ENCODE measurements around the gene IFI27L1.
A peak's percentile ranks its signal among the peaks of the same experiment; 100 is the strongest.

The IFI27L1 gene

DNA sequence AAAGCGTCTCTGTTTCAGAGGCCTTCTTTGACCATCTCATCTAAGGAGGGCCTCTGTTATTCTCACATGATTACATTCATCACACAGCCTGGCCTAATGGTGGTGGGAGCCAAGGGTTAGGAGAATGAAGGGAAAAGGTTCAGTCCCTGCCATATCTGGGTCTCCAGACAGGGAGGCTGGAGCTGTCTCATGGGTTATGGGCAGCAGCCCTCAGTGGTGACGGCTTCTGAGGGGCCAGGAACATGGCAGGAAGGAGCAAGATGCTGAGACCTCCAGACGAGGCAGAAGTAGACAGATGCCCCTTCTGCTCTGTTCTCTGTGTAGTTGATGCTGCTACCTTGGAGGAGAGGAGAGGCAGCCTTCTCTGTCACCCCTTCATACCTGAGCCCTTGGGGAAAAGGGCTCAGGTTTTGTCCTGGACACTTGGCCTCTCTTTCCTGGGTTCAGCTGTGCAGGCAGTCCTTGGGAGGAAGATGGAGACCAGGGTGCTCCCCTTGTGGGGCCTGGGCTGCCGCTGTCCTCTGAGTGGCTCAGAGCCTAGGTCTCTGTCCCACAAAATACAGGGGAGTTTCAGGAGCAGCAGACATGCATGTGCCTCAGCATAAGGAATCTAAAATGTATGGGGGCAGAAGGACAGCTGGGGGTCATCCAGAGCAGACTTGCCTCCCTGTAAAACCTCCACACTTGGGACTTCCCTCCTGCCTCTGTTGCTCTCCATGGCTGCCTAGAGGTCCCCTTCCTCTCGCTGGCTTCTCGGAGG, 44.7 kb downstream of the IFI27L1 start:
- peaks cover 26% of the 10 kb centered on the region for H3K4me1 Mint-ChIP-seq
- DNase-seq (no peak), ATAC-seq (no peak)
- peaks cover 3% of the 10 kb centered on the region for H3K27me3 Mint-ChIP-seq
- no peak overlapping the region for H3K27ac Mint-ChIP-seq
- H3K4me3 Mint-ChIP-seq, result no peak overlapping the region
- H3K9me3 Mint-ChIP-seq, result peaks cover 3% of the 10 kb centered on the region in 2 donors

- Mint-ChIP-seq H3K27me3 (no peaks in the 10 kb centered on the region), H3K27ac (peak overlapping the region in 1 of 2 donors; percentile 1), H3K4me1 (peaks cover 26% of the 10 kb centered on the region), H3K9me3 (no peaks in the 10 kb centered on the region), H3K4me3 (no peak overlapping the region)
- no peak for DNase-seq
- no peak for ATAC-seq
Measured at GRCh38 chr14:94126419-94126677, 45.2 kb downstream of the IFI27L1 start.

DNA sequence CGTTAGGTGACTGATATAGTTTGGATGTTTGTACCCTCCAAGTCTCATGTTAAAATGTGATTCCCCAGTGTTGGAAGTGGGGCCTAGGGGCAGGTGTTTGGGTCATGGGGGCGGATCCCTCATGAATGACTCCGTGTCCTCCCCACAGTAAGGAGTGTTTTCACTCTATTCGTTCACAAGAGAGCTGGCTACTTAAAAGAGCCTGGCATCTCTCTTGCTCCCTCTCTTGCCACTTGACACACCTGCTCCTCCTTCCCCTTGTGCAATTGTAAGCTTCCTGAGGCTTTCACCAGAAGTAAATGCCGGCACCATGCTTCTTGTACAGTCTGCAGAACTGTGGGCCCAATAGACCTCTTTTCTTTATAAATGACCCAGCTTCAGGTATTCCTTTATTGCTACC, 45.7 kb downstream of the IFI27L1 start:
- ATAC-seq, result no peak
- Mint-ChIP-seq H3K9me3 (no peaks in the 10 kb centered on the region), H3K4me1 (peaks cover 26% of the 10 kb centered on the region), H3K27ac (no peak overlapping the region), H3K4me3 (no peak overlapping the region), H3K27me3 (no peaks in the 10 kb centered on the region)
- no peak for DNase-seq

DNA sequence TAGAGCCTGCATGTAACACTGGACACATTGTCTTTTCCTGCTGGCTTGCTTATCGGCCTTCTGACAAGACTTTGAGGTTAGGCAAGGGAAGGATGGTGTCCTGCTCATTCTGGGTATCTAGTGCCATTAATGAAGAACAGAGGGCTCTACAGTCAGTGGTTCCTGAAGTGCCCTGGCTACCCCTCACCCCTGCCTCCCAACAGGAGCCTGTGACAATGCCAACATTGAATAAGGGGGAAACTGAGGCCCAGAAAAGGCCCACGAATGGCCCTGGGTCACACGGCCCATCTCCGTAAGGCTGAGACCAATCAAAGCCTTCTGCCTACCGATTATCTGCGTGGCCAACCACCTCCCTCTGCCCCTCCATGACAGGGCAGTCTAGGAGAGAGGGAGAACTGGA, 46.2 kb downstream of the IFI27L1 start:
- Mint-ChIP-seq H3K4me3 (no peak overlapping the region), H3K9me3 (no peaks in the 10 kb centered on the region), H3K27ac (peak overlapping the region in 1 of 2 donors; percentile 48), H3K4me1 (peaks cover 26% of the 10 kb centered on the region), H3K27me3 (no peaks in the 10 kb centered on the region)
- no peak for DNase-seq
- ATAC-seq, result no peak

DNA sequence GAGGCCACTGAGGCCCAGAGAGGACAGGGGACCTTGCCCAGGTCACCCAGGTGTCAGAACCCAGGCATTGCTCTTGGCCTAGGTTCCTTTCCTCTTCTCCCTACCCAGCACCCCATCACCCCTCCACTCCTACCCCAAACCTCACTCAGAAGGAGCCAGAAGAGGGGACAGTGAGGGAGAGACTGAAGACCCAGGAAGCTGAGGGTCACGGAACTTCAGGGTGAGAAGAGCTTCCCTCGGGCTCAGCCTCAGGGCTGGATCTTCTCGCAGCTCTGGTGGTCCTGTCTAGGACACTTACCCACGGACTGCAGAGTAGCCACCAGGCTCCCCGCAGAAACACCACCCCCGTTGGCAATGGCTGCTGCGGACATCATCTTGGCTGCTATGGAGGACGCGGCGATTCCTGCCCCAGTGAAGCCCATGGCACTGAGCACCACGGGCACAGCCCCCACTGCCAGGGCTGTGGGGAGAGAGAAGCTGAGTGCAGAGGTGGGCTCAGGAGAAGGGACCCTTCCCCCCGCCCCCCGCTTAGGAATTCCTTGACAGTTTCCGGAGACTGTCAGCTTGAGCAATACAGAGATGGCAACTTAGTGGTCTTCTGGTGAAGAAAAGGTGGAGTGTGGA, 47.2 kb downstream of the IFI27L1 start:
- no peaks in the 10 kb centered on the region for H3K27me3 Mint-ChIP-seq
- ATAC-seq (no peak), DNase-seq (no peak)
- H3K4me1 Mint-ChIP-seq, result peaks cover 26% of the 10 kb centered on the region
- H3K27ac Mint-ChIP-seq, result peak overlapping the region; percentile 94 to 96
- no peaks in the 10 kb centered on the region for H3K9me3 Mint-ChIP-seq
- H3K4me3 Mint-ChIP-seq, result peak overlapping the region; percentile 97 to 99

DNA sequence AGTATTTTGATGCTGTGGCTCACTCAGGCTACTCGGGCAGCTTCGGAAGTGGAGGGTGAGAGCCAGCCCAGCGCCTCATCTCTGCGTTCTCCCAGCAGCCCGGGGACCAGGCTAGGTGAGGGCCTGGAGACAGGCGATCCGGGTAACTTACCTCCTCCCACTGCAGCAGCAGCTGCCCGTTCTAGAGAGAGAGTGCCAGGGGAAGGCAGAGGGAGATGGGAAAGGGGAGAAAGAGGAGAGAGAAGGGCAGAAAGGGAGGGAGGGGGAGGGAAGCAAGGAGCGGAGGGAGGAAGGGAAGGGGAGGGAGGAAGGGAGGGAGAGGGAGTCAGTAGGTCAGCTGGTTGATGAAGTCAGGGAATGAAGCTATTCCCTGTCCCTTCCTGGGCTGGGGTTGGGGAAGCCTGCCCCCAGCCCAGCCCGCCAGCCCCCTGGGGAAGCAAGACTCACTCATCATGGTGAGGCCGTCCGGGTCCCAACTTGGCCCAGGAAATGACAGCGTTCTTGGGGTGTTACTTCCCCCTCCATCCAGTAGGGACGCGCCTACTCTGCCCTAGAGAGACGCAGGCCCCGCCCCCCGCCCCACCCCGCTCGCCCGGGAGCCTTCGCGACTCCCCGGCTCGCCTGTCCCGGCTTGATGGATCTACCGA, 48.1 kb downstream of the IFI27L1 start, which contains the start of gene IFI27L2:
Gene IFI27L2 (minus strand): TSS at position 494 of the 647 bp plus-strand sequence. CDS start 40 bp downstream, at position 454.
- peak; percentile 62 to 67 for DNase-seq
- Mint-ChIP-seq H3K9me3 (no peaks in the 10 kb centered on the region), H3K27me3 (no peaks in the 10 kb centered on the region), H3K27ac (peak within 1 kb of the TSS; percentile 94 to 96), H3K4me1 (peaks cover 26% of the 10 kb centered on the region), H3K4me3 (peak within 1 kb of the TSS; percentile 97 to 99)
- peak; percentile 95 for ATAC-seq

GRCh38 chr14:94129758-94130414, 48.8 kb downstream of the IFI27L1 start:
- Mint-ChIP-seq H3K27ac (peak overlapping the region; percentile 49 to 88), H3K27me3 (no peaks in the 10 kb centered on the region), H3K4me1 (peaks cover 26% of the 10 kb centered on the region), H3K9me3 (peaks cover under 1 to 2% of the 10 kb centered on the region in 2 donors), H3K4me3 (peak overlapping the region; percentile 97 to 99)
- ATAC-seq, result no peak
- DNase-seq, result peak in 1 of 2 donors; percentile 23

DNA sequence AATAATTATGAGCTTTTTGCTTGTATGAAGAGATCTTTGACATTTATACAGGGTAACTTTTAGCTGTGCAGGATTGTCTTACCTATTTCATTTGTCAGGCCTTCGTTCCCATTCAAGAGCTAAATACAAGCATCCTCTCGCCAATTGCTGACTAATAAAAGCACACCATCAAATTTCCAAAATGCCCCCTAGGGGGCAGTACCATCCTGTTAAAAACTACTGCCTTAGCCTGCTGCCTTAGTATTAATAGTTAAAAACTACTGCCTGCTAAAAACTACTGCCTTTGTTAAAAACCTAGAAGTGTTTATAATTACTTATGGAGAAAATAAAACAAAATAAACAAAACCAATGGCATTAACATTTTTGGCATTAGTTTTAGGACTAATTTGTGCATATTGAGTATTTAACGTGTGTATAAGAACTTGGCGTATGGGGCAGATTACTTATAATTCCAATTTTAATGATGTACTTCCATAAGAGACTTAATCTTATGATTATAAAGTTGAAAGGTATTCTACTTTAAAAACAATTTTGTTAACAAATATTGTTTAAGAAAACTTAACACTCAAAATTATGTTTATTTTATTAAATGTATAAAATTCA, 51.3 kb downstream of the IFI27L1 start:
- Mint-ChIP-seq H3K27me3 (peaks cover 10% of the 10 kb centered on the region), H3K27ac (no peak overlapping the region), H3K4me1 (peaks cover 26% of the 10 kb centered on the region), H3K9me3 (peaks cover 7 to 11% of the 10 kb centered on the region in 2 donors), H3K4me3 (no peak overlapping the region)
- ATAC-seq, result peak; percentile 55
- peak; percentile 63 for DNase-seq

GRCh38 chr14:94135476-94135875, 54.4 kb downstream of the IFI27L1 start:
- peaks cover 7 to 11% of the 10 kb centered on the region in 2 donors for H3K9me3 Mint-ChIP-seq
- DNase-seq, result no peak
- peaks cover under 1% of the 10 kb centered on the region for H3K4me1 Mint-ChIP-seq

DNA sequence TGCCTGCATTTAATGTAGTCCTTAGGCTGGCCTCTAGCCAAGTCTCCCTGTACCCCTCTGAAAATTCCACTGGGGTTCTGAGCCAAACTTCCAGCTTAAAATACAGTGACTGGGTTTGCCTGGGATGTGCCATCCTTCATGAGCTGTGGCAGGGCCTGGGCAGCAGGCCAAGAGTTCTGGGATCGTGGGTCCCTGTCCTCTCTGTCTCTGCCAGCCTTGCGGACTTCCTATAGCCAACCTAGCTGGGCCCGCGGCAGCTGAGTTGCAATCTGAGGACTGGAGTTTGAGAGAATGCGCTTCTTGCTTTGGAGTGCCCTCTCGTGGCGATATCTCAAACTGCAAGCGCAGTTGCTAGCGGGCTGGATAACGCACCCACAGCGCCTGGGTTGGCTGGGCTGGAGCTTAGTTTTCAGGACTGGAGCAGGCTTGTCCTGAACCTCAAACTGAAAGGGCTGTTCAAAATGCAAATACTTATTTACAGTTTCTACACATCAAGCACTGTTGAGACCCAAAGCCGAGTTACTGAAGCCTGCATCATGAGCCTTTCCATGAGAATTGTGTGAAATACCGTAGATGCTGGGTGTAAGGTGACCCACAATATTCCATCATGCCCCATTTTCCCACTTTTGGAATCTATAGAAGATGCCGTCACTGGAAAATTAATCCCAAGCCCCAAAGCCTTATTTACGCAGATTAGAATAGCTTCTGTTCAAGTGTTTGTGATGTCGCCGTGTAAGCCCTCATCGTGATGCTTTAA, 55.6 kb downstream of the IFI27L1 start:
- Mint-ChIP-seq H3K27me3 (peaks cover 12% of the 10 kb centered on the region), H3K4me1 (no peaks in the 10 kb centered on the region), H3K27ac (no peak overlapping the region), H3K9me3 (peaks cover 7 to 11% of the 10 kb centered on the region in 2 donors), H3K4me3 (no peak overlapping the region)
- peak; percentile 90 for ATAC-seq
- peak; percentile 79 to 82 for DNase-seq

More at GRCh38 chr14:94135476-94135875, 54.4 kb downstream of the IFI27L1 start:
- H3K4me3 Mint-ChIP-seq, result no peak overlapping the region
- no peak overlapping the region for H3K27ac Mint-ChIP-seq
- no peak for ATAC-seq
- H3K27me3 Mint-ChIP-seq, result peaks cover 12% of the 10 kb centered on the region

DNA sequence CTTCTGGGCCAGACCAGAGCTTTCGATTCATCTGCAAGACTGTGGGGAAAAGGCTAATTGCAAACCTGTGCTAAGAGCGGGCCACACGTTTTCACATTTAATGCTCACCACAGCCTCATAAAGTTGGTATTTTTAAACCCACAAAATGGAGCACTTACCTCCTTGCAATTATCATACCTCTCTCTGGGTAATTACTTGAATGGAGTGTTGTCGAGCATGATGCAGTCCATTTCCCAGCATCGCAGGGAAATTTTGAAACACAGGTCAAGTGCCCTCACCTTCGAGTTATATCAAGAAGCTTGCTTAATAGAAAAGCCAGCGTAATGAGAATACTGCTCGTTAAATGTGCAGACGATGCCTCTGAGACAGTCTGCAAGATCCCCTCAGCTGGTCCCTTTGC, 57.1 kb downstream of the IFI27L1 start:
- DNase-seq (no peak), ATAC-seq (no peak)
- Mint-ChIP-seq H3K4me1 (no peaks in the 10 kb centered on the region), H3K4me3 (no peak overlapping the region), H3K27ac (no peak overlapping the region), H3K9me3 (peaks cover 7 to 11% of the 10 kb centered on the region in 2 donors), H3K27me3 (peaks cover 12% of the 10 kb centered on the region)

- H3K4me3 Mint-ChIP-seq, result no peak overlapping the region
- peaks cover 7 to 11% of the 10 kb centered on the region in 2 donors for H3K9me3 Mint-ChIP-seq
Measured at GRCh38 chr14:94139006-94139405, 57.9 kb downstream of the IFI27L1 start.

GRCh38 chr14:94139421-94139820, 58.3 kb downstream of the IFI27L1 start:
- ATAC-seq (no peak), DNase-seq (no peak)
- Mint-ChIP-seq H3K27ac (no peak overlapping the region), H3K4me3 (no peak overlapping the region), H3K9me3 (peaks cover 7 to 11% of the 10 kb centered on the region in 2 donors), H3K27me3 (peaks cover 12% of the 10 kb centered on the region), H3K4me1 (peaks cover 2% of the 10 kb centered on the region)

More at GRCh38 chr14:94139006-94139405, 57.9 kb downstream of the IFI27L1 start:
- Mint-ChIP-seq H3K27me3 (peaks cover 12% of the 10 kb centered on the region), H3K27ac (no peak overlapping the region), H3K4me1 (no peaks in the 10 kb centered on the region)
- ATAC-seq, result no peak
- no peak for DNase-seq

DNA sequence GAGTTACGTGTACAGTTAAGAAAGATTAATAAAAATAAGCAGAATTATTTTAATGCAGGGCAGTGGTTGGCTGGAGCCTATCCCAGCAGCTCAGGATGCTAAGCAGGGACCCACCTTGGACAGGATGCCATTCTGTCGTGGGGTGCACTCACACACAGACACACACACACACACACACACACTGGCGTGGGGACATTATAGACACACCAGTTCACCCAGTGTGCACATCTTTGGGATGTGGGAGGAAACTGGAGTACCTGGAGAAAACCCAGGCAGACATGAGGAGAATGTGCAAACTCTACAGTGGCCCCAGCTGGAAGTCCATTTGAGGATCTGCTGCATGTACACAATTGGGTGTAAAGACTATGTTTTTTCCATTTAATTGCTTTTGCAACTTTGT, 61.1 kb downstream of the IFI27L1 start:
- no peak overlapping the region for H3K27ac Mint-ChIP-seq
- no peak for DNase-seq
- H3K27me3 Mint-ChIP-seq, result peaks cover 4% of the 10 kb centered on the region
- H3K4me1 Mint-ChIP-seq, result peaks cover 20% of the 10 kb centered on the region
- ATAC-seq, result no peak
- H3K9me3 Mint-ChIP-seq, result no peaks in the 10 kb centered on the region
- no peak overlapping the region for H3K4me3 Mint-ChIP-seq

DNA sequence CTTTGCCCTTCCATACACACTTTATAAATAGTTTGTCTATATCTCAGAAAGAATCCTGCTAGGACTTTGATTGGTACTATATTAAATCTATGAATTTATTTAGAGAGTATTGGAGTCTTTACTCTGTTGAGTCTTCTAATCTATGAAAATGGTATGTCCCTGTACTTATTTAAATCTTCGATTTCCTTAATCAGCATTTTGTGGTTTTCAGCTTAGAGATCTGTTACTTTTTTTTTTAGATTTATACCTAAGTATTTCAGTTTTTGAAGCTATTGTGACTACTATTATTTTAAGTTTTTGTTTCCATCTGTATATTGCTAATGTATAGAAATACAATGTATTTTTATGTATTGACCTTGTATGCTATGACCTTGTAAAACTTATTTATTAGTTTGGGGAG, 61.7 kb downstream of the IFI27L1 start:
- peaks cover 24% of the 10 kb centered on the region for H3K4me1 Mint-ChIP-seq
- H3K4me3 Mint-ChIP-seq, result no peak overlapping the region
- ATAC-seq, result no peak
- H3K27me3 Mint-ChIP-seq, result no peaks in the 10 kb centered on the region
- H3K27ac Mint-ChIP-seq, result no peak overlapping the region
- DNase-seq, result no peak
- H3K9me3 Mint-ChIP-seq, result no peaks in the 10 kb centered on the region

Data from stimulated activated naive CD8-positive, alpha-beta T cell treated with anti-CD3 and anti-CD28 coated beads, Interleukin-15, amount 100 ng/mL, for 72 hours (primary cell).